Measurements from ENCODE around the gene MAP1LC3C.

DNA sequence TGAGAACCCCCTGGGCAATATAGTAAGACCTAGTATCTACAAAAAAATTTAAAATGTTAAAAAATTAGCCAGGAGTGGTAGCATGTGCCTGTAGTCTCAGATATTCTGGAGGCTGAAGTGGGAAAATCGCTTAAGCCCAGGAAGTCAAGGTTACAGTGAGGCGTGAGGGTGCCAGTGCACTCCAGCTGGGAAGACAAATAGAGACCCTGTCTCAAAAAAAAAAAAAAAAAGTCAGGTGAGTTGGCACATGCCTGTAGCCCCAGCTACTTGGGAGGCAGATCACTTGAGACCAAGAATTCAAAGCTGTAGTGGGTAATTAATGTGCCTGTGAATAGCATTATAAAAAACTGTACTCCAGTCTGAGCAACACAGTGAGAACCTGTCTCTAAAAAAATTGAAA lies 36.7 kb downstream of the MAP1LC3C start:
- TF ChIP-seq, protein P1, sequence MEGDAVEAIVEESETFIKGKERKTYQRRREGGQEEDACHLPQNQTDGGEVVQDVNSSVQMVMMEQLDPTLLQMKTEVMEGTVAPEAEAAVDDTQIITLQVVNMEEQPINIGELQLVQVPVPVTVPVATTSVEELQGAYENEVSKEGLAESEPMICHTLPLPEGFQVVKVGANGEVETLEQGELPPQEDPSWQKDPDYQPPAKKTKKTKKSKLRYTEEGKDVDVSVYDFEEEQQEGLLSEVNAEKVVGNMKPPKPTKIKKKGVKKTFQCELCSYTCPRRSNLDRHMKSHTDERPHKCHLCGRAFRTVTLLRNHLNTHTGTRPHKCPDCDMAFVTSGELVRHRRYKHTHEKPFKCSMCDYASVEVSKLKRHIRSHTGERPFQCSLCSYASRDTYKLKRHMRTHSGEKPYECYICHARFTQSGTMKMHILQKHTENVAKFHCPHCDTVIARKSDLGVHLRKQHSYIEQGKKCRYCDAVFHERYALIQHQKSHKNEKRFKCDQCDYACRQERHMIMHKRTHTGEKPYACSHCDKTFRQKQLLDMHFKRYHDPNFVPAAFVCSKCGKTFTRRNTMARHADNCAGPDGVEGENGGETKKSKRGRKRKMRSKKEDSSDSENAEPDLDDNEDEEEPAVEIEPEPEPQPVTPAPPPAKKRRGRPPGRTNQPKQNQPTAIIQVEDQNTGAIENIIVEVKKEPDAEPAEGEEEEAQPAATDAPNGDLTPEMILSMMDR (IDR thresholded peaks at IDR 0.05), result no peak
- no peak for TF ChIP-seq POLR2A (IDR thresholded peaks at IDR 0.05)

All from Peyer's patch (tissue), 4 donors.